RWPE2 (cell line): ENCODE results near the gene LHX3.

Source experiments
- ATAC-seq: fragments of 200-7000 bp; cut with Tn5 transposase; 3 replicates; pipeline ENCODE4 v1.9.1; 2021; ENCODE audit warnings: low read depth
- DNase-seq: peaks from one replicate; pipeline ENCODE4 v3.0.0-alpha.2; 2020; ENCODE audit warnings: low spot score
- H3K27ac ChIP-seq: fragments of 450-650 bp; 2 replicates; pipeline ENCODE4 v1.5.1; 2017; ENCODE audit warnings: mild to moderate bottlenecking; ENCODE audit not compliant: poor library complexity, severe bottlenecking
- H3K27me3 ChIP-seq: fragments of 250-450 bp; sonication (Bioruptor Pico); 2 replicates; pipeline ENCODE4 v1.5.1; 2021; ENCODE audit warnings: mild to moderate bottlenecking, moderate library complexity; ENCODE audit not compliant: insufficient read depth, poor library complexity, severe bottlenecking
- H3K36me3 ChIP-seq: fragments of 250-450 bp; sonication (Bioruptor Pico); 2 replicates; pipeline ENCODE4 v1.5.1; 2020; ENCODE audit warnings: low read depth, mild to moderate bottlenecking, moderate library complexity
- H3K4me1 ChIP-seq: fragments of 250-450 bp; sonication (Bioruptor Pico); 2 replicates; pipeline ENCODE4 v1.5.1; 2021; ENCODE audit warnings: mild to moderate bottlenecking, moderate library complexity; ENCODE audit not compliant: insufficient read depth, poor library complexity, severe bottlenecking
- H3K4me3 ChIP-seq: fragments of 250-450 bp; sonication (Bioruptor Pico); 2 replicates; pipeline ENCODE4 v1.5.1; 2021; ENCODE audit warnings: mild to moderate bottlenecking, moderate library complexity; ENCODE audit not compliant: severe bottlenecking
- H3K9me3 ChIP-seq: fragments of 250-450 bp; sonication (Bioruptor Pico); 2 replicates; pipeline ENCODE4 v1.5.1; 2021; ENCODE audit warnings: mild to moderate bottlenecking, moderate library complexity; ENCODE audit not compliant: severe bottlenecking
- CTCF ChIP-seq: fragments of 450-650 bp; IDR thresholded peaks from one replicate; pipeline ENCODE4 v1.5.1; 2017; ENCODE audit warnings: mild to moderate bottlenecking, moderate library complexity; ENCODE audit not compliant: poor library complexity, severe bottlenecking

The LHX3 gene

GRCh38 chr9:136193127-136193890 lies 11.6 kb downstream of the LHX3 start:
- Histone ChIP-seq H3K4me1 (no peaks in the 10 kb centered on the region), H3K36me3 (no peaks in the 10 kb centered on the region), H3K9me3 (no peaks in the 10 kb centered on the region), H3K27ac (no peak overlapping the region), H3K27me3 (peaks cover 78% of the 10 kb centered on the region), H3K4me3 (no peak overlapping the region)
- DNase-seq (no peak), ATAC-seq (no peak)
- no peak for TF ChIP-seq CTCF

DNA sequence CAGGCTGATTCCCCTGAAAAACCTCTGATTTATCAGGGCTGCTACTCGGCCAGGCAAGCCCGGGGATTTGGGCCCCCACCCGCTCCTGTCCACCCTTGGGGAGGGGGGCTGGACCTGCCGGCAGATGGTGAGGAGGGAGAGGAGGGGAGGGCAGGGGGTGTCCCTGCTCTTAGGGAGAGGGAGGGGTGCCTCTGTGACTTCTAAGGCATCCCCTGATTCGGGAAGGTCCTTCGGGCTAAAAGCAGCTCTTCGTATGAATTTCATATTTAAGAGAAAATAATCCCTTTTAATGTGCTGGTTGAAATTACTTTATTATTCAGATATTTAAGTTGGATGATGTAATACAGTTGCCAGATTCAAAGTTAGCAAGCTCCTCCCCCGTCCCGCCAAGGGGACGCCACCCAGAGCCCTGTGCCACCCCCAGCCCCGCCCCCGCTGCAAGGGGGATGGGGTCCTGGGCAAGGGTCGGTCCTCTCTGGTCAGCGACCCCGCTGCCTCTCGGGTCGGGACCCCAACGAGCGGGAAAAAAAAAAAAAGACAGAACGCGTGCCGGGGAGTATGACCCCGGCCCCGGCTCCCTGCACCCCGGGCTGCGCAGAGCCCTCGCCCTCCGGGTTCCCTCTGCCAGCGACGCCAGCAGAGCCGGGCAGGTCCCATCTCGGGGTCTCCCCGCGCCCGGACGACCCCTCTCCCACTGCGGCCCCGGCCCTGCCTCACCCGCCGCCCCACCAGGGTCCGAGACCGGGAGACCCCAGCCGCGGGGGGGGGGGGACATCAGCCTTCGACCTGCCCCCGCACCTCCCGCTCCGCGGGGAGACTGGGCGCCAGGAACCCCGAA lies 12.4 kb downstream of the LHX3 start:
- Histone ChIP-seq H3K27ac (no peak overlapping the region), H3K4me3 (no peak overlapping the region), H3K27me3 (peaks cover 74% of the 10 kb centered on the region), H3K36me3 (no peaks in the 10 kb centered on the region), H3K4me1 (no peaks in the 10 kb centered on the region), H3K9me3 (no peaks in the 10 kb centered on the region)
- no peak for TF ChIP-seq CTCF
- ATAC-seq (no peak), DNase-seq (no peak)

GRCh38 chr9:136191960-136192286 lies 13.0 kb downstream of the LHX3 start:
- H3K4me1 ChIP-seq = no peaks in the 10 kb centered on the region
- H3K27me3 ChIP-seq = peaks cover 68% of the 10 kb centered on the region
- no peaks in the 10 kb centered on the region for H3K9me3 ChIP-seq
- ATAC-seq (no peak), DNase-seq (no peak)
- TF ChIP-seq CTCF = no peak
- no peaks in the 10 kb centered on the region for H3K36me3 ChIP-seq
- no peak overlapping the region for H3K4me3 ChIP-seq
- H3K27ac ChIP-seq = no peak overlapping the region

DNA sequence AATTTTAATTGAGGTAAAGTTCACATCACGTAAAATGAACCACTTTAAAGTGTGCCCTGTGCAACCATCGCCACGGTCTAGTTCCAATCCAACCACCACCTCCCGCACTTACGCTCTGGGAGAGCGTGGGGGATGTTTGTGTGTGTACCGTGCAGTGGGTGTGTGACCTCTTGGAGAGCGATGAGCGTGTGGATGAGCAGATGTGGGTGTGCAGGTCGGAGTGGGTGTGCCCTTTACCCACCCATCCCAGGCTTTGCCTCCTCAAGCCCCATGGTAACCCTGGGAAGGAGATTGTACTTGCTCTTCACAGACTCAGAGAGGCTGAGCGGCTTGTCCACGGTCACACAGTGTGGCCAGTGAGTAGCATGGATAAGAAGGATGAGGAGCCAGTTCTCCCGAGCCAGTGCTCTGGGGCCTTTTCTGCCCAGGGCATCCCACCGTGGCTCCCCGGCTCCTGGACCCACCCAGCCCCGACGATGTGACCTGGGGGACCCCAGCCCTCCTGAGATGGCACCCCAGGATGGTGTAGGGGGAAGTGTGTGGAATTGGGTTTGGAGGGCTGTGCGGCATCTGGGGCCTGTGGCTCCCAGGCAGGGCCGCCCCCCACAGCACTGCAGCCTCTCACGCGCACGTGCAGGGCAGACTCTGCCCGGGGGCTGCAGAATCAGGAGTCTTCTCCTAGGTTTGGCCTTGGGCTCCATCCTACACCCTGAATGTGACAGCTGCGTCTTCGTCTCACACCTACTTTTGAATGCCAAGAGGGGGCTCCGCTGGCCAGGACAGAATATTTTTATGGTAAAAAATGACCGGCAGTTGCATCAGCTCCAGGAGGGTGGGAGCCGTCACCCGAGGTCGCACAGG lies 13.6 kb downstream of the LHX3 start:
- Histone ChIP-seq H3K27ac (no peak overlapping the region), H3K9me3 (no peaks in the 10 kb centered on the region), H3K36me3 (no peaks in the 10 kb centered on the region), H3K4me3 (no peak overlapping the region), H3K4me1 (no peaks in the 10 kb centered on the region), H3K27me3 (peaks cover 64% of the 10 kb centered on the region)
- DNase-seq (no peak), ATAC-seq (no peak)
- no peak for TF ChIP-seq CTCF
